Endothelial cell (in vitro differentiated cells): Measurements from ENCODE around the gene REEP6. TPM values are rescaled to one million over a fixed set of nuclear protein-coding genes. Genes with fewer than 3 reads are reported as not detected.

Source experiments
- DNase-seq: peaks from one replicate; pipeline ENCODE4 v3.0.0; 2021; ENCODE audit warnings: low spot score
- H3K27ac Mint-ChIP-seq: one replicate; pipeline ENCODE4 v1.8.0; 2021; ENCODE audit warnings: mixed read lengths, inconsistent platforms; ENCODE audit not compliant: unreplicated experiment
- H3K27me3 Mint-ChIP-seq: one replicate; pipeline ENCODE4 v1.8.0; 2021; ENCODE audit warnings: mild to moderate bottlenecking, moderate library complexity, mixed read lengths, inconsistent platforms; ENCODE audit not compliant: unreplicated experiment
- H3K36me3 Mint-ChIP-seq: one replicate; pipeline ENCODE4 v1.8.0; 2021; ENCODE audit warnings: mild to moderate bottlenecking, low read depth, mixed read lengths, inconsistent platforms; ENCODE audit not compliant: unreplicated experiment
- H3K4me1 Mint-ChIP-seq: one replicate; pipeline ENCODE4 v1.8.0; 2021; ENCODE audit warnings: mild to moderate bottlenecking, mixed read lengths, inconsistent platforms; ENCODE audit not compliant: unreplicated experiment
- H3K4me3 Mint-ChIP-seq: one replicate; pipeline ENCODE4 v1.8.0; 2021; ENCODE audit warnings: mild to moderate bottlenecking, mixed read lengths, inconsistent platforms; ENCODE audit not compliant: unreplicated experiment
- H3K9me3 Mint-ChIP-seq: one replicate; pipeline ENCODE4 v1.8.0; 2021; ENCODE audit warnings: mixed read lengths, inconsistent platforms; ENCODE audit not compliant: unreplicated experiment
- long read RNA-seq: library from polyadenylated mRNA; unstranded; transcript quantifications from one replicate; pipeline ENCODE4 v2.0.0, GENCODE V29; 2020; ENCODE audit not compliant: unreplicated experiment
- total RNA-seq: library from RNA; stranded (reverse); fragmentation: NEBNext Ultra II Directional; extraction: Animal tissue kit (Norgen Biotek cat#: 25700); gene quantifications from one replicate; pipeline ENCODE4 v1.2.1, GENCODE V29; 2021; ENCODE audit not compliant: unreplicated experiment
- TF ChIP-seq, protein P1 (sequence below): fragments of 200-600 bp; sonication (generic); IDR thresholded peaks from one replicate; pipeline ENCODE4 v1.5.0; 2021; ENCODE audit warnings: antibody characterized with exemption; ENCODE audit not compliant: unreplicated experiment

Gene REEP6
- total RNA-seq = 2.3 TPM
- long read RNA-seq = 0 reads

DNA sequence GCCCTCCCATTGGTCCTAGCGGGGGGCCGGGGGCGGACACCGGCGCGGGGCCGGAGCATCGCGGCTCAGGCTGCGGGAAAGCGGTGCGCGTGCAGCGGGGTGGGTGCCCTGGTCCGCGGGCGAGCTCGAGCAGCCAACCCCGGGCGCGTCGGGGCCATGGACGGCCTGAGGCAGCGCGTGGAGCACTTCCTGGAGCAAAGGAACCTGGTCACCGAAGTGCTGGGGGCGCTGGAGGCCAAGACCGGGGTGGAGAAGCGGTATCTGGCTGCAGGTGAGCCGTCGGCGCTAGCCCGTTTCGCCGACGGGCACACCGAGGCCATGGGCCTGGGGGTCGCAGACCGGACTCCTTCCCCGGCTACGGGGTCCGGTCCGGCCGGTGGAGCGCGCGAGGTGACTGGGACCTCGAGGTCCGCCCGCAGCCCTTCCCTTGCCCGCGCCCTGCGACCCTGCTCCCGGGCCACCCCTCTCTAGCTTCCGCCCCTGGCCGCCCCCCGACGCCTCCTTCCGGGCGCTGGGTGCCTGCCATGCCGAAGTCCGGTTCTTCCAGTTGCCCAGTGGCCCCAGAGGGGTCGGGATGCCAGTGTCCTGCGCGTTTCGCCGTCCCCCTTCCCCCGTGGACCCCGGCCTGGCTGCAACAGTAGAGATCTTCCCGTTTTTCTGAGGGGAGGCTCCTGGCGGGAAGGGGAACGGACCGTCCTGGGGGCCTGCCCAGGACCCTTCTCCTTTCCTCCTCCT is at the start of gene REEP6:
Gene REEP6 (plus strand): TSS at position 68 of the 735 bp plus-strand sequence. CDS start 89 bp downstream, at position 157.
- Mint-ChIP-seq H3K4me3 (peak within 1 kb of the TSS; percentile 92), H3K27ac (no peak within 1 kb of the TSS), H3K27me3 (peaks cover 12% of the 10 kb centered on the region), H3K9me3 (no peaks in the 10 kb centered on the region), H3K4me1 (peaks cover 2% of the 10 kb centered on the region), H3K36me3 (no peaks in the 10 kb centered on the region)
- TF ChIP-seq, protein P1, sequence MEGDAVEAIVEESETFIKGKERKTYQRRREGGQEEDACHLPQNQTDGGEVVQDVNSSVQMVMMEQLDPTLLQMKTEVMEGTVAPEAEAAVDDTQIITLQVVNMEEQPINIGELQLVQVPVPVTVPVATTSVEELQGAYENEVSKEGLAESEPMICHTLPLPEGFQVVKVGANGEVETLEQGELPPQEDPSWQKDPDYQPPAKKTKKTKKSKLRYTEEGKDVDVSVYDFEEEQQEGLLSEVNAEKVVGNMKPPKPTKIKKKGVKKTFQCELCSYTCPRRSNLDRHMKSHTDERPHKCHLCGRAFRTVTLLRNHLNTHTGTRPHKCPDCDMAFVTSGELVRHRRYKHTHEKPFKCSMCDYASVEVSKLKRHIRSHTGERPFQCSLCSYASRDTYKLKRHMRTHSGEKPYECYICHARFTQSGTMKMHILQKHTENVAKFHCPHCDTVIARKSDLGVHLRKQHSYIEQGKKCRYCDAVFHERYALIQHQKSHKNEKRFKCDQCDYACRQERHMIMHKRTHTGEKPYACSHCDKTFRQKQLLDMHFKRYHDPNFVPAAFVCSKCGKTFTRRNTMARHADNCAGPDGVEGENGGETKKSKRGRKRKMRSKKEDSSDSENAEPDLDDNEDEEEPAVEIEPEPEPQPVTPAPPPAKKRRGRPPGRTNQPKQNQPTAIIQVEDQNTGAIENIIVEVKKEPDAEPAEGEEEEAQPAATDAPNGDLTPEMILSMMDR = no peak
- DNase-seq = no peak

DNA sequence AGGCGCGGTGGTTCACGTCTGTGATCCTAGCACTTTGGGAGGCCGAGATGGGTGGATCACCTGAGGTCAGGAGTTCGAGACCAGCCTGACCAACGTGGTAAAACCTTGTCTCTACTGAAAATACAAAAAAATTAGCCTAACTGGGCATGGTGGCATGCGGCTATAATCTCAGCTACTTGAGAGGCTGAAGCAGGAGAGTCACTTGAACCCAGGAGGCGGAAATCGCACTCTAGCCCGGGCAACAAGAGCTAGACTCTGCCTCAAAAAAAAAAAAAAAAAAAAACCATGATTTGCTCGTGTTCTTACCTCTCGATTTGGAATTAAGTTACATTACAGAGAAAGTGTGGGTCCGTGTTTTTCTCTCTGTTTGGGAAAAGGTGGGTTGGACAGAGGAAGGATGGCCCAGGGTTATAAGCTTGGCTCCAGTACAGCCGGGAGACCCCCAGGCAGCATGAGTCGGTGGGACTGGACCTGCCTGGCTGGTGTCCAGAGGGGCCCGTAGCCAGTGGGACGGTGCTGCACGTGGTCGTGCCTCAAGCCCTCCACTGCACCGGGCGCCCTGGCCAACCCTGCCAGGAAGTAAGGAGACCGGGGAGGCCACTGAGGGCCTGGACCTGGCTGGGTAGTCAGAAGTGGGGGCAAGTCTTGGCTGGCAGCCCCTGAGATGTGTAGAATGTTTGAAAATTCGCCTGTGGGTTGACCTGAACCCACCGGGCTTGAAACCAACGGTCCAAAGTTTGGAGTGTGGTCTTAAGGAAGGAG is 49.1 kb upstream of the REEP6 start:
- no peak for DNase-seq
- peaks cover 21% of the 10 kb centered on the region for H3K36me3 Mint-ChIP-seq
- H3K4me3 Mint-ChIP-seq = peak overlapping the region; percentile 59
- H3K27me3 Mint-ChIP-seq = peaks cover 5% of the 10 kb centered on the region
- H3K4me1 Mint-ChIP-seq = peaks cover 7% of the 10 kb centered on the region
- peak overlapping the region; percentile 53 for H3K27ac Mint-ChIP-seq
- H3K9me3 Mint-ChIP-seq = no peaks in the 10 kb centered on the region
- TF ChIP-seq, protein P1 = no peak

DNA sequence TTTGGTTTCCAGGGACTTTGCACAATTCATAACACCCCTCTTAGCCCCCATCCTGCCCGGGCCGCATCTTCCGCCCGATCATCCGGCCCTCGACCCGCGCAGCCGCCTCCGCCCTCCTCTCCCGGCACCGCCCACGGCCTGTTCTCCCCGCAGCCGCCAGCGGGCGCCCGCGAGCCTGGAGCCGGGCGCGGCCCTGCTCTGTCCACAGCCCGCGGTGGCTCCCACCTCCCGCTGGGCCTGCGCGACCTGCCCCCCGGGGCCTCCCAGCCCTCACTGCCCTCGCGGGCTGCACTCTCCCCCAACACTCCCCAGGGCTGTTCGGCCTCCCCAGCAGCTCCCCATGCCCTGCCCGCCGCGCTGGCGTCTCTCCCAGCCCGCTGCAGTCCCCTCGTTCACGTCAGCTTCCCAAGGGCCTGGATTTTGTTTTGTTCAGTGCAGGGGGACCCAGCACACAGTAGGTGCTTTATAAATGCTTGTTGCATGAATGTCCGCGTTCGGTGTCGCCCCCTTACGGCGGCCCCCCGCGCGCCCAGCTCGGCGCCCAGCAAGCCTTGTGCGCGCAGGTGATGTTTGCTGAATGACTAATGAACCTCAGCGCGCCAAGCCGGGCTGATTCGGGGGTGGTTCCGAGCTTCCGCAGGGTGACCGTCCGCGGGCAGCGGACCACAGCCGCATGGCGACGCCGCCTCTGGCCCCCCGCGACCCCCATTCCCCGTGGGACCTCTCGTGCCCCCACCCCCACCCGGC is 45.6 kb upstream of the REEP6 start:
- Mint-ChIP-seq H3K36me3 (peaks cover 21% of the 10 kb centered on the region), H3K27ac (no peak overlapping the region), H3K9me3 (no peaks in the 10 kb centered on the region), H3K4me3 (peak overlapping the region; percentile 21), H3K4me1 (peaks cover 7% of the 10 kb centered on the region), H3K27me3 (peaks cover 19% of the 10 kb centered on the region)
- DNase-seq = peak; percentile 92
- TF ChIP-seq, protein P1 = peak; percentile 81

DNA sequence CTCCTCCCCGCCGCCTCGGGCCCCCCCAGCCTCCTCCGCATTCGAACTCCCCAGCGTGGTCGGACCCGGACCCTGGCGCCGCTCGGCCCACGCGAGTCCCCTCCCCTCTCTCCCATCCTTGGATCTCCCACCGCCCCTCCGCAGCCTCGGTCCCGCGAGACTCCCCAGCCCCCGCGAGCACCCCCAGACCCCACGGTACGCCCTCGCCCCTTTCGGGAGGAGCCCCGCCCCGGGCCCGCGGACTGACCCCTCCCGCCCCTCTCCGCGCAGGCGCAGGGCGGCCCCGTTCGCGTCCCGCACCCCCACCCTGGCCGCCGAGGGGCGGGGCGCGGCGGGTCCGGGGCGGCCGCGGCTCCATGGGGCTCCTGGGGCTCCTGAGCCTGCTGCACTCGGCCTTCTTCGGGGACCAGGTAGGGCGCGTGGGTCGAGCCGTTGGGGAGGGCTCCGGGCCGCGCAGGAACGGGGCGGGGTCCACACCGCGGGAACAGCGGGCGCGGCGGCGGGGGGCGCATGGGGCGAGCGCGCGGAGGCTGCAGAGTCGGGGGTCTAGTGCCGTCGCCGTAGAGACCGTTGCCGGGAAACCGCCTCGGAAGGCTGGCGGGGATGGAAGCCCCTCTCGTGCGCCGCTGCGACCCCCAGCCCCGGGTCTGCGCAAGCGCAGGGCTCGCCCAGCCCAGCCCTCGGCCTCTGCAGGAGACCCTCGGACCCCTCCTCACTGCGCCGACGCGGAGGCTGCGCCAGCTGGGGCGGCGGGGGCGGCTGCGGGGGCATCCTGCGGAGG is 44.9 kb upstream of the REEP6 start:
- Mint-ChIP-seq H3K36me3 (peaks cover 22% of the 10 kb centered on the region), H3K4me1 (peaks cover 7% of the 10 kb centered on the region), H3K27me3 (peaks cover 26% of the 10 kb centered on the region), H3K4me3 (no peak overlapping the region), H3K9me3 (no peaks in the 10 kb centered on the region), H3K27ac (no peak overlapping the region)
- peak; percentile 52 for DNase-seq
- TF ChIP-seq, protein P1 = no peak
